GM12892 (cell line): ENCODE results near the gene RPL22.
A peak's percentile ranks its signal among the peaks of the same experiment; 100 is the strongest.

Source experiments
- DNase-seq: peaks from one replicate; pipeline ENCODE4 v3.0.0; 2011; ENCODE audit not compliant: insufficient read length
- FAIRE-seq: peaks from 2 replicates; lab custom pipeline; 2011; peaks lifted over from hg19 to GRCh38; lab: Jason Lieb, UNC
- POLR2A ChIP-seq: IDR thresholded peaks from 2 replicates; pipeline ENCODE4 v1.6.1; 2011; ENCODE audit warnings: low read depth, low read length, control low read depth
- POLR2AphosphoS5 ChIP-seq: IDR thresholded peaks from 2 replicates; pipeline ENCODE4 v1.6.1; 2011; ENCODE audit warnings: low read depth, low read length, control low read depth
- TAF1 ChIP-seq: IDR thresholded peaks from 2 replicates; pipeline ENCODE4 v1.6.1; 2011; ENCODE audit warnings: low read depth, mild to moderate bottlenecking, control low read depth, low read length, borderline replicate concordance

RPL22 gene

DNA sequence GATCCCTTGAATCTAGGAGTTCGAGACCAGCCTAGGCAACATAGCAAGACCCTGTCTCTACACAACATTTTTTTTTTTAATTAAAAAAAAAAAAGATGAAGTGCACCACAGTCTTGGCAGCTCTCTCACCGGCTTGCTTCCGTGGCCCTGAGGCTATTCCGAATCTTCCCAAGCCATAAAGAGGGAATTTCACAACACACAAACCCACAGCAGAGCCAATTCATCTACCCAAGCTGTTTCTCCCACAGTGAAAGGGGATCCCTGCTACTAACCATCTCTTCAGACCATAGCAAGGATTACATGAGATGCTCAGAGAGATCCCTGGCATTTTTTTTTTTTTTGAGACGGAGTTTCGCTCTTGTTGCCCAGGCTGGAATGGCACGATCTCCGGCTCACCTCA is 10.9 kb downstream of the RPL22 start:
- TF ChIP-seq TAF1 (no peak), POLR2A (no peak), POLR2AphosphoS5 (no peak)
- DNase-seq (no peak), FAIRE-seq (no peak)

DNA sequence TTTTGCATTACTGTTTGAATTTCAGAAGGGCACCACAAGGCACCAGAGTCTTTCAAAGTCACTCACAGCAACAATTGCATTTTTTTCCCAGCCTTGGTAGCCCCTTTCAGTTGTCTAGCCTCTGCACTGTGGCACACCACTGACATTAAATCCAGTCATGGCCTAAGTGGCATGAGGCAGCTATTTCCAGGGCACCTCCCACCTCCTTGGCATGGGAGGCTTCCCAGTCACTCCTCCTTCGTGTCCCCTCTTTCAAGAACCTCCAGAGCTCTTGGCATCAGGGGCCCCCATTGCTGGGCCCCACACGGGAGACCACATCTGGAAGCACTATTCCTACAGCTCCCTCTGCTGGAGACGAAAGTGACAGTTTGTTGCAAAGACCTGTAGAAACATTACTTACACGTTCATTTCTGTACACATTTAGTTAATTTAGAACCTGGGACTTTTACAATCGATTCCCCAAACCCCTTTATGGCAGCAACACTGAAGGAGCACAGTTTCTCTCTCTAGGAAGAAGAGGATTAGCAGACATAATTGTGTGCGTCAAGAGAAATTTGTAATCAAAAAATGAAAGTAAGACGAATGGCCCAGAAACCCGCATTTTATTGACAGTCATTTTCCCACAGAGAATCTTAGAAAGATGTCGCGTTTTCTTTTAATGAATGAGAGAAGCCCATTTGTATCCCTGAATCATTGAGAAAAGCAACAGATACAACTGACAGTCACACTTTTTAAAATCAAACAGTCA is 13.6 kb downstream of the RPL22 start:
- no peak for DNase-seq
- FAIRE-seq: no peak
- TF ChIP-seq TAF1 (no peak), POLR2A (peak; percentile 48; the same call in 1 of the 2 replicates), POLR2AphosphoS5 (peak; percentile 61; the same call in 1 of the 2 replicates)

DNA sequence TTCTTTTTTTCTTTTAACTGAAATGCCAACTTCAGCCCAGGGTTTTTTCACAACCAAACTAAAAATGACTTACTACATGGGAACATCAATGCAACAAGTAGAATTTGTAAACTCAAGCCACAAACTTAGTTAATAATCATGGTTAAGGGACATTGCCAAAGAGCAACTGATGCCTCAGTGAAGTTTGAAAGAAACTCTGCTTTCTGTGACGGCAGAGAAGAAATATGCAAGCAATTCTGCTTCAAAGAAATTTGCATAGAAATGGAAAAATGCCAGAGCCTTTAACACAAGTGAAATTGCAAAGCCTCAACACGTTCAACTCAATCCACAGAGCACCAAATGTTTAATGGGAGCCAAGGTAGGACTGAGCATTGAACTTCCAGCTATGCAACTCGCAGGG is 14.2 kb downstream of the RPL22 start:
- DNase-seq: no peak
- TF ChIP-seq POLR2A: no peak
- TF ChIP-seq TAF1: no peak
- no peak for TF ChIP-seq POLR2AphosphoS5
- FAIRE-seq: no peak

DNA sequence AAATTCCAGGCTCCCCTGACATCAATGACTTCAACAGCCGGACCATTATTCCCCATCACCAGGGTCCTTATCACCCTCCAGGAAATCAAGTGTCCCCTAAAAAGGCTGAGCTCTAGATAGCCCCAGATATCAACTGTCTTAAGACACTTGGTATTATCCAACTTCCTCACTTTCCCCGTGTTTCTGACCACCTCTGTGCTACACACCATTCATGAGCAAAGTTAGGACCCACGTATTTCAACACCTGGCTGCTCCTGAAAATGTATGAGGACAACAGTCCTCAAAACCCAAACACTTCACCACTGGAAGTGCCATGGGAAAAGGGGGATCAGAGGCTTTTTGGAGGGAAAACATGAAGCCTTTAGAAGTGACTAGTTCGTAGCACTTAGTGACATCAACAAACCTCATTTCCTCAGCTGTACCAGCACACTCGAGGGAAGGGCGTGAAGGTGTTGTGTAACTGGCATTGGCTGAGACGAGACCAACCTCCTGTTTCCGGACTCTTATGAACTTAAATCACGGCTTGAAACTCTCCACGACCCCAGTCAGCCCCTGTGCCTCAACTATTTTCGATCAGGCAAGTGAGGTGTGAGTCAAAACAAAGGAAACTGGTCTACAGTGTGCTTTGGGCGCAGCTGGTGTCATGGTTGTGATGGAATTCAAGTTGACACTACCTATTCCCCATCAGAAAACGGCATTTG is 15.2 kb downstream of the RPL22 start:
- TF ChIP-seq POLR2AphosphoS5 (peak; percentile 72), POLR2A (no peak; the same call in none of the 2 replicates), TAF1 (no peak)
- no peak for FAIRE-seq
- DNase-seq: no peak

DNA sequence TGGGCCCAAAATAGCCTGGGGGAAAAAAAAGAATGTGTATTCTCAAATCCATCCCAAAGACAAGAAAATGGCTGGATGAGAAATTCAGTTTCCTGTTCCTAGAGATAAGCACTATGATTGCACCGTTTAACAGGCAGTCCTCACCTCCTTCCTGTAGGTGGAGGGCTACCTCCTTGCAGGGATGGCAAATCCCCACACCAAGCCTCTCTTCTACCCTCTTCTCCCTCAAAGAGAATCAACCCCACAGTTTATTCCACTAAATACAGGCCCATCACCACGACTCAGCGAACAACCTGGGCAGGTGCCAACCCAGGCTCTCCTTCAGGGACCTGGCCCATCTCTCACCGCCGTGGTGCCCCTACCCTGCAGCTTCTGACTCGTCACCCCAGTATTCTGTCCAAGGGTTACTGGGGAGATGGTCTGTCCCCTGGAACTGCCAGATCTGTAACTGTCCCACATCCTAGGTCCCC is 15.8 kb downstream of the RPL22 start:
- FAIRE-seq: no peak
- DNase-seq: no peak
- no peak for TF ChIP-seq TAF1
- no peak for TF ChIP-seq POLR2A
- TF ChIP-seq POLR2AphosphoS5: no peak

DNA sequence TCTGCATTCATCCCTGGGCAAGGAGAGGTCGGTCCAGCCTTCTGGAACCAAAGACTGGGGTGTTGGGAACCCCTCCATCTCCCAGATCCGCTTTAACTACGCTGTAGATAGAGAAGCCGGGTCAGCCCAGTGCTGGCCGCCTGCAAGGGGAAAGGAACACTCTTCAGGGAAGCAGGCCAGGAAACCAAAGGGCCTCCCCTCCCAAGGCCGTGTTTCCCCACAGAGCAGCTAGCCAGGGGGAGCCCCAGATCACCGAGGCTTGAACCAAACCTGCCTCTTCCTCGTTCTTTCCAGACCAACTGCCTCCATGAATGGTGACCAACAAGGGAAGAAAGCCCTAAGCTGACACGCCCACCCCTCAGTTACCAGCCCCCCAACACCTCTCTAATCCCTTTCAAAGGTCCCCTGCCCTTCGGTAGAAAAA is 18.0 kb downstream of the RPL22 start:
- DNase-seq (no peak), FAIRE-seq (no peak)
- no peak for TF ChIP-seq POLR2AphosphoS5
- no peak for TF ChIP-seq POLR2A
- no peak for TF ChIP-seq TAF1

DNA sequence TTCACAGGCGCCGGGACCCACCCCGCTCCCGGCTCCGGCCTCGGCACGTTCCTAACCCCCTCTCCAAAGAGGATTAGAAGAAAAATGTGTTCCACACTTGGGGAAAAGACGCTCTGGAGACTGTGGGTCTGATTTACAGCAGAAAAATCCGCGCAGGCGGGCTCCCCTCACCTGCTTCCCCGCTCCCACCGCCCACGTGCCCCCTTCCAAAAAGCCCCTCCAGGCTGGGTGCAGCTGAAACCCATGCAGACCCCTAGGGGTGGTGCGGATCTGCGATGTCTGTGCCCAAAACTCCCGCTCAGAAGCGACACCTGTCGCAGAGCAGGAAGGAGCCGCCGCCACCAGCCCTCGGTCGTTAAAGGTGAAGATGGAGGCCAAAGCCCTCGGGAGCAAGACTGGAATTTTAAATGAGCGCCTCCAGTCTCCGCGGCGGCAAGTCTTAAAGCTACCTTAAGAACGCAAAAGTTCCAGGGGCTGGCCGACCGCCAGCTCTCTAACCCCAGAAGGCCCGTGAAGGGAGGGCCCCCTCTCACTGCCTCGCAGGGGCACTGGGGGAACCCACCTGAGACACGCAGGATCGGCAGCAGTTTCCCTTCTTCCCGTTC is 18.6 kb downstream of the RPL22 start:
- FAIRE-seq (no peak), DNase-seq (no peak)
- TF ChIP-seq POLR2A (no peak), TAF1 (no peak), POLR2AphosphoS5 (no peak)

DNA sequence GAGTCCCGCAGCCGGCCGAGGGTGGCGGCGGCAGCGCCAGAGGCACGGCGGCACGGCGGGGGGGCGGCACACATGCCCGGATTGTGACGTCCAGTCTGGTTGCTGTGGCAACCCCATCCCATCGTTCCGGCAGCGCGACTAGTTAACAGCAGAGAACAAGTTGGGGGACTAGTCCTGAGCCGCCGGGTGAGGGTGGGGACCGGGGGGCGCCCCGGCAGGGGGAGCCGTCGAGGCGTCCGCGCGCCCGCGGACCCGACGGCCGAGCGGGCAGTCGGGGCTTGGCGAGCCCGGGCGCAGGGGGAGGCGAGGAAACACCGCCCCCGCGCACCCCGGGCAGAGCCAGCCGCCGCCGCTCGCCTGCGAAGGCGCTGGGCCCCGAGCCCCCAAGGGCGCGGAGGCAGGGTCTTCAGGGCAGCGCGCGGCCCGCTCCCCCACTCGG is 19.1 kb downstream of the RPL22 start, which contains the start of gene CHD5:
Gene CHD5 (minus strand): TSS at position 54 of the 439 bp plus-strand sequence. CDS start 298 bp downstream, outside the sequence.
- no peak for FAIRE-seq
- no peak for TF ChIP-seq TAF1
- no peak for TF ChIP-seq POLR2A
- no peak for DNase-seq

DNA sequence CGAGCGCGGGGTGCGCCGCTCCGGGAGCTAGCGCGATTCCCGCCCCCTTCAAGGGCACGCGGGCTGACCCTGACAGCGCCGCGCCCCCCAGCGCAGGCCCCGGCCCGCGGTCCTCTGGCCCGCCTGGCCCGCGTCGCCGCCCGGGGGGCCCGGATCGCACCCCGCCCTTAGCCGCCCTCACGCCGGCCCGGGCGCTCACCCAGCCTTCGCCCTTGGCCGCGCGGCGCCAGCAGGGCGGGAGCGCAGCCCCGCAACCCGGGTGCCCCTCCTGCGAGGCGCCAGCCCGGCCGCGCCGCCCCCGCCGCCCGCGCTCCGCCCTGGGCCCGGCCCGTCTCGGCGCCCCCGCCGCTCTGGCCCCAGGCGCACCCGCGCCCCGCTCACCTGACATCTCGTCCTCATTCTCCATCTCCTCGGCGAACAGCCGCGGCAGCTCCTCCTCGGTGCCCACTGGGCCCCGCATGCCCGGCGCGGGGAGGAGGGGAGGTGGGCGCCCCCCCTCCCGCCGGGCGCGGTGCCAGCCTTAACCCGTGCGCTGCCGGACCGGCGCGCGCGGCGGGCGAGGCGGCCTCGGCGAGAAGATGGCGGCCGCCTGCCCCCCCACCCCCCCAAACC is 19.7 kb downstream of the RPL22 start:
- FAIRE-seq (no peak), DNase-seq (no peak)
- TF ChIP-seq POLR2AphosphoS5 (no peak), TAF1 (no peak), POLR2A (no peak)

DNA sequence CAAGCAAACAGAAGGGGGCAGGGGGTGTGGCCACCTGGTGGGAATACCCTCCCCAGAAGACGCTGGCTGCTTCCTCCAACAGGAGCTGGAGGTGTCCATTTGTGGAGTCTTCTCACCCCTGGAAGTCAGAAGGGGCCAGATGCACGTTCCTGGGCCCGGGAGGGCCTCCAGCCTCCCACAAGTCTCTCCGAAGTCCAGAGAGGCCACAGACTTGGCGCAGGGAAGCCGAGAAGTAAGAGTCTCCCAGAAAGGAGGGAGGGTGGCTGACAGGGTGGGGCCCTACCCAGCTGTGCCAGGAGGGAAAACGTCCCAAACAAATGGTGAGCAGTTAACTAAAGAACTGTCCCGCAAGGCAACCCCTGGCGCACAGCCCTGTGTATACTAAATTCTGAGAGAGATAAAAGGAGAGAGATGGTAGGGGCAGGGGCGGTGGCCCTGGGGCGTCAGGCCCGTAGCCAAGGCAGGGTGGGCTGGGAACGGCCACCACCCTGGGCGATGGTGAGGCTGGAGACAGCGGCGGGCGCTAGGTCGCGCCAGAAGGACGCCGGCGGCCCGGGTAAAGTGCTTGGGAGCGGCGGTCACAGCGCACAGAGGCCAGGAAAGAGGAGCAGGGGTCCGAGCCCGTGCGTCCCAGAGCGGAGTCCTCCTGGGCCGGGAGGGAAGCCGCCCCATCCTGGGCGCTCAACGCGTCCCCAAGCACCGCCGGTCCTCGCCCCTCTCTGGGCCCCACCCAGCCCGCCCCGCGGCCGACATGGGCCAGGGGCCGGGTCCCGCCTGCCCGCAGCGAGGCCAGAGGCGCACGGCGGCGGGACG is 20.4 kb downstream of the RPL22 start:
- FAIRE-seq: no peak
- DNase-seq: no peak
- no peak for TF ChIP-seq POLR2A
- no peak for TF ChIP-seq POLR2AphosphoS5
- TF ChIP-seq TAF1: no peak

DNA sequence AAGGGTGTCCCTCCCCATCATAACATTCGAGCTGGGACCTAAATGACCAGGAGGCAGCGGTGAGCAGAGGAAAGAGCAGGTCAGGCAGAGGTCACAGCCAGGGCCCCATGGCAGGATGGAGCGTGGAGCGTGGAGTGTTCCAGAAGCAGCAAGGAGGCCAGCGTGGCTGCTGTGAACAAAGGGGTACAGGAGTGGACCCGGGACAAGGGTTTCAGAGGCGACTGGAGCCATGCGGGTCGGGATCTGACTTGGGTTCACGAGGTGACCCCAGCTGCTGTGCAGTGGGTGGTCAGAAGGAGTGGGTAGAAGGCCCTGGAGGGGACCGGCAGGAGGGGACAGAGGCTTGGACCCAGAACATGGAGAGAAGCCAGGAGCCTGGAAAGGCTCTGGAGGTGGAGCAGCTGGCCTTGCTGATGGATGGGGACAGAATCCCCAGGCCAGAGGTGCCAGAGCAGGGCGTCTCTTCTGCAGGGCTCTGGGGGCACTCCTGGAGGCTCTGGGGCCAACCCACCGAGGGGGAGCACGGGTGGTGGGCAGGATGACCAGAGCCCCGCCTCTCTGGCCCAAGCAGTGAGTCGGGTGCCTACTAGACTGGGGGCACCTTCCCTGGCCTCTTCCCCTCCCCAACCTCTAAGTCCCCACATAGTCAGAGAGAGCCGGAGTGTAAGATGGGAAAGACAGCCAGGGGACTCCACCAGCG is 21.6 kb downstream of the RPL22 start:
- TF ChIP-seq POLR2AphosphoS5 (no peak), TAF1 (no peak), POLR2A (no peak)
- DNase-seq: no peak
- FAIRE-seq: no peak

DNA sequence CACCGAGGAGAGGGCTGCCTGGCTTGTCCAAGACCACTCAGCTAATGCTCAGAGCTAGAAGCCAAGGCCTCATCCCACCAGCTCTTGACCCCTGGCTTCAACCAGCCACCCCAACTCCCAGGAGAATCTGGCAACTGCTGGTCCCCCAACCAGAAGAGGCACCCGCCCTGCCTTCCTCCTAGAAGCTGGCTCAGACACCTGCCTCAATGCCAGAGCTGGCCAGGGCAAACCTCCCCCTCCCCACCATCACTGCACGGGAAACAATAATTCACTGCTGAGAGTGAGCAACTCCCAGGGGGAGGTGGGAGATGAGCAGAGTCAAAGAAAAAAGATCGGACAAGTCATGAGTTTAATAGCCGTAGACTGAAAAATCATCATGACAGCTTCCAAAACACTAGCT is 22.6 kb downstream of the RPL22 start:
- TF ChIP-seq TAF1 (no peak), POLR2AphosphoS5 (no peak), POLR2A (no peak)
- no peak for FAIRE-seq

More for the DNA sequence above, 22.6 kb downstream of the RPL22 start:
- DNase-seq: no peak
